Measurements from ENCODE around the gene TMEM242.
"Not testable (repeated sequence)": the region's sequence is repeated elsewhere in the genome, so short reads cannot be mapped to it uniquely, and the experiment has no call there.

Gene TMEM242

DNA sequence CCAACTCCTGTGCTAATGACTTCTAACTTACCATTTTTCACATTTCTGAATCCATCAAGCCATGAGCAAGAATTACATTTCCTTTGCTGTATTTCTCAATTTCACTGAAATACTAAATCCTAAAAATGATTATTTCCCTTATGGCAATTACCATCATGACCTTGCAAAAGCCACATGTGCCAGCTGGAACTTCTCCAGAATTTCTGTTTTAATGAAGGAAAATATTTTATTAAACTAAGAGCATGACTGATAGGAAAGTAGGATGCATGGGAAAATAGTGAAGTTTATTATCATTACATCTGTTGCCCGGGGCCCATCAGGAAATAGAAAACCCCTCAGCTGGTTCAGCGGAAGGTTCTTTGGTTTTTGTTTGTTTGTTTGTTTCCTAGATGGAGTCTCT, 14.4 kb upstream of the TMEM242 start:
- Histone ChIP-seq H3K9me3 (ENCODE audit: control insufficient read depth, insufficient read depth, low read depth, low read length) (no peaks in the 10 kb centered on the region), H3K36me3 (ENCODE audit: control insufficient read depth in 2 of 2, insufficient read depth in 1 of 2, low read length in 2 of 2) (no peaks in the 10 kb centered on the region), H3K4me3 (ENCODE audit: low read depth, low read length) (no peak overlapping the region), H3K4me1 (ENCODE audit: control insufficient read depth, insufficient read depth, low read length) (no peaks in the 10 kb centered on the region), H3K27ac (ENCODE audit: extremely low read depth, low read depth, low read length) (no peak overlapping the region)
- ChIA-PET POLR2A (no interaction called here), CTCF (interaction anchor here (0.6 to 6.0 kb wide), 5 partner anchors 13 to 379 kb away, joined by 3 to 63 read pairs (median 4); partner anchors contain the start of gene TMEM242)
- no peak for TF ChIP-seq HIC1 (tag by site-specific recombination; IDR thresholded peaks at IDR 0.05)
- TF ChIP-seq ZNF433 (tag by site-specific recombination; IDR thresholded peaks at IDR 0.05; ENCODE audit: low read depth) = no peak
- TF ChIP-seq, protein P1, sequence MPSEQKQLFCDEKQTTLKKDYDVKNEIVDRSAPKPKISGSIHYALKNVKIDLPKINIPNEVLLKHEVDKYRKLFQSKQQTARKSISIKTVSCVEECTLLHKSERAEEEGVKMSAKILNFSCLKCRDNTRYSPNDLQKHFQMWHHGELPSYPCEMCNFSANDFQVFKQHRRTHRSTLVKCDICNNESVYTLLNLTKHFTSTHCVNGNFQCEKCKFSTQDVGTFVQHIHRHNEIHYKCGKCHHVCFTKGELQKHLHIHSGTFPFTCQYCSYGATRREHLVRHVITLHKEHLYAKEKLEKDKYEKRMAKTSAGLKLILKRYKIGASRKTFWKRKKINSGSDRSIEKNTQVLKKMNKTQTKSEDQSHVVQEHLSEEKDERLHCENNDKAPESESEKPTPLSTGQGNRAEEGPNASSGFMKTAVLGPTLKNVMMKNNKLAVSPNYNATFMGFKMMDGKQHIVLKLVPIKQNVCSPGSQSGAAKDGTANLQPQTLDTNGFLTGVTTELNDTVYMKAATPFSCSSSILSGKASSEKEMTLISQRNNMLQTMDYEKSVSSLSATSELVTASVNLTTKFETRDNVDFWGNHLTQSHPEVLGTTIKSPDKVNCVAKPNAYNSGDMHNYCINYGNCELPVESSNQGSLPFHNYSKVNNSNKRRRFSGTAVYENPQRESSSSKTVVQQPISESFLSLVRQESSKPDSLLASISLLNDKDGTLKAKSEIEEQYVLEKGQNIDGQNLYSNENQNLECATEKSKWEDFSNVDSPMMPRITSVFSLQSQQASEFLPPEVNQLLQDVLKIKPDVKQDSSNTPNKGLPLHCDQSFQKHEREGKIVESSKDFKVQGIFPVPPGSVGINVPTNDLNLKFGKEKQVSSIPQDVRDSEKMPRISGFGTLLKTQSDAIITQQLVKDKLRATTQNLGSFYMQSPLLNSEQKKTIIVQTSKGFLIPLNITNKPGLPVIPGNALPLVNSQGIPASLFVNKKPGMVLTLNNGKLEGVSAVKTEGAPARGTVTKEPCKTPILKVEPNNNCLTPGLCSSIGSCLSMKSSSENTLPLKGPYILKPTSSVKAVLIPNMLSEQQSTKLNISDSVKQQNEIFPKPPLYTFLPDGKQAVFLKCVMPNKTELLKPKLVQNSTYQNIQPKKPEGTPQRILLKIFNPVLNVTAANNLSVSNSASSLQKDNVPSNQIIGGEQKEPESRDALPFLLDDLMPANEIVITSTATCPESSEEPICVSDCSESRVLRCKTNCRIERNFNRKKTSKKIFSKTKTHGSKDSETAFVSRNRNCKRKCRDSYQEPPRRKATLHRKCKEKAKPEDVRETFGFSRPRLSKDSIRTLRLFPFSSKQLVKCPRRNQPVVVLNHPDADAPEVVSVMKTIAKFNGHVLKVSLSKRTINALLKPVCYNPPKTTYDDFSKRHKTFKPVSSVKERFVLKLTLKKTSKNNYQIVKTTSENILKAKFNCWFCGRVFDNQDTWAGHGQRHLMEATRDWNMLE (tag by site-specific recombination; conservative IDR thresholded peaks at IDR 0.05; ENCODE audit: low read depth) = no peak

DNA sequence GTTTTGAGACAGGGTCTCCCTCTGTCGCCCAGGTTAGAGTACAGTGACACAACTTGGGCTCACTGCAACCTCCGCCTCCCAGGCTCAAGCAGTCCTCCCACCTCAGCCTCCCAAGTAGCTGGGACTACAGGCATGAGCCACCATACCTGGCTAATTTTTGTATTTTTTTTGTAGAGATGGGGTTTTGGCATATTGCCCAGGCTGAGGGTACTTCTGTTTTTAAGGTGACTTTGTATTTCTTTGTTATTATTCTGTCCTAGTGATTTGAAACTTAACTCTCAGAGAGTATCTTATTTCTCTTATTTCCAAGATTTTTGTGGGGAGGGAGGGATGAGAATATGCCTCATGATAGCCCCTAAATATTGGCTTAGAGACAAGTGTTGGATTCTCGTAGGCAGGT, 14.0 kb upstream of the TMEM242 start:
- H3K36me3 ChIP-seq (ENCODE audit: control insufficient read depth in 2 of 2, insufficient read depth in 1 of 2, low read length in 2 of 2); H3K4me1 ChIP-seq (ENCODE audit: control insufficient read depth, insufficient read depth, low read length); H3K9me3 ChIP-seq (ENCODE audit: control insufficient read depth, insufficient read depth, low read depth, low read length); POLR2A ChIA-PET; H3K4me3 ChIP-seq (ENCODE audit: low read depth, low read length); H3K27ac ChIP-seq (ENCODE audit: extremely low read depth, low read depth, low read length): not testable (repeated sequence)
- CTCF ChIA-PET = interaction anchor here (0.6 to 6.0 kb wide), 5 partner anchors 13 to 380 kb away, joined by 3 to 63 read pairs (median 4); partner anchors contain the start of gene TMEM242

DNA sequence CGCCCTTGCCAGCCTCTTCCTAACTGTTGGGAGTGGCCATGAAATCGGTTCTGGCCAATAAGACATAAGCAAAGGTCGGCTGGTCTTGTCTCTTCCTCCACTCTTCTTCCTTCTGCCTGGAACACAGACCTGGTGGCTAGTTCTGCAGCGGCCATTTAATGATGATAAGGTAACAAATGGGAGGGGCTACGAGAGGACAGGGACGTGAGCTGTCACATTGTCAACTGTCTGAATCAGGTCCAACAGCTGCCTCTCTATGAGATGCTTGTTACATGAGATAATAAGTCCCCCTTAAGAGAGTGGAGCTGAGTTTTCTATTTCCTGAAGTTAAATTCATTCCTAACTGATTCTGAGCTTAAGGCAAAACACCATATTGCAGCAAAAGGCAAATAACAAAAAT, 12.5 kb upstream of the TMEM242 start:
- Histone ChIP-seq H3K36me3 (ENCODE audit: control insufficient read depth in 2 of 2, insufficient read depth in 1 of 2, low read length in 2 of 2) (no peaks in the 10 kb centered on the region), H3K4me3 (ENCODE audit: low read depth, low read length) (no peak overlapping the region), H3K4me1 (ENCODE audit: control insufficient read depth, insufficient read depth, low read length) (no peaks in the 10 kb centered on the region), H3K27ac (ENCODE audit: extremely low read depth, low read depth, low read length) (no peak overlapping the region), H3K9me3 (ENCODE audit: control insufficient read depth, insufficient read depth, low read depth, low read length) (no peaks in the 10 kb centered on the region)
- ChIA-PET CTCF (interaction anchor here (1.0 to 6.0 kb wide), 7 partner anchors 9 to 59 kb away, joined by 3 to 63 read pairs (median 4); partner anchors contain the start of gene TMEM242), POLR2A (interaction anchor here (1.0 to 1.2 kb wide), 2 partner anchors 11 to 13 kb away, joined by 3 to 4 read pairs; partner anchors contain the start of gene TMEM242)
- TF ChIP-seq ZNF202 (tag by site-specific recombination; IDR thresholded peaks at IDR 0.05; ENCODE audit: borderline replicate concordance) (no peak), ZNF324 (tag by site-specific recombination; IDR thresholded peaks at IDR 0.05) (no peak), ZNF600 (tag by site-specific recombination; IDR thresholded peaks at IDR 0.05) (no peak), ZNF433 (tag by site-specific recombination; IDR thresholded peaks at IDR 0.05; ENCODE audit: low read depth) (no peak), ZNF155 (tag by site-specific recombination; IDR thresholded peaks at IDR 0.05) (no peak), ZNF521 (tag by site-specific recombination; IDR thresholded peaks at IDR 0.05) (no peak), ZNF530 (tag by site-specific recombination; IDR thresholded peaks at IDR 0.05; ENCODE audit: low read depth) (no peak), ZBTB1 (tag by site-specific recombination; IDR thresholded peaks at IDR 0.05) (no peak), ZNF776 (tag by site-specific recombination; IDR thresholded peaks at IDR 0.05; ENCODE audit: borderline replicate concordance) (no peak), ZSCAN30 (tag by site-specific recombination; IDR thresholded peaks at IDR 0.05) (no peak), ZNF10 (tag by site-specific recombination; IDR thresholded peaks at IDR 0.05) (no peak), ZNF76 (tag by site-specific recombination; IDR thresholded peaks at IDR 0.05; ENCODE audit: borderline replicate concordance, low read depth) (no peak), ZFP3 (tag by site-specific recombination; IDR thresholded peaks at IDR 0.05; ENCODE audit: low read depth) (no peak)
- TF ChIP-seq, protein P2, sequence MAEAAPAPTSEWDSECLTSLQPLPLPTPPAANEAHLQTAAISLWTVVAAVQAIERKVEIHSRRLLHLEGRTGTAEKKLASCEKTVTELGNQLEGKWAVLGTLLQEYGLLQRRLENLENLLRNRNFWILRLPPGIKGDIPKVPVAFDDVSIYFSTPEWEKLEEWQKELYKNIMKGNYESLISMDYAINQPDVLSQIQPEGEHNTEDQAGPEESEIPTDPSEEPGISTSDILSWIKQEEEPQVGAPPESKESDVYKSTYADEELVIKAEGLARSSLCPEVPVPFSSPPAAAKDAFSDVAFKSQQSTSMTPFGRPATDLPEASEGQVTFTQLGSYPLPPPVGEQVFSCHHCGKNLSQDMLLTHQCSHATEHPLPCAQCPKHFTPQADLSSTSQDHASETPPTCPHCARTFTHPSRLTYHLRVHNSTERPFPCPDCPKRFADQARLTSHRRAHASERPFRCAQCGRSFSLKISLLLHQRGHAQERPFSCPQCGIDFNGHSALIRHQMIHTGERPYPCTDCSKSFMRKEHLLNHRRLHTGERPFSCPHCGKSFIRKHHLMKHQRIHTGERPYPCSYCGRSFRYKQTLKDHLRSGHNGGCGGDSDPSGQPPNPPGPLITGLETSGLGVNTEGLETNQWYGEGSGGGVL (tag by site-specific recombination; IDR thresholded peaks at IDR 0.05) = no peak
- TF ChIP-seq, protein P3, sequence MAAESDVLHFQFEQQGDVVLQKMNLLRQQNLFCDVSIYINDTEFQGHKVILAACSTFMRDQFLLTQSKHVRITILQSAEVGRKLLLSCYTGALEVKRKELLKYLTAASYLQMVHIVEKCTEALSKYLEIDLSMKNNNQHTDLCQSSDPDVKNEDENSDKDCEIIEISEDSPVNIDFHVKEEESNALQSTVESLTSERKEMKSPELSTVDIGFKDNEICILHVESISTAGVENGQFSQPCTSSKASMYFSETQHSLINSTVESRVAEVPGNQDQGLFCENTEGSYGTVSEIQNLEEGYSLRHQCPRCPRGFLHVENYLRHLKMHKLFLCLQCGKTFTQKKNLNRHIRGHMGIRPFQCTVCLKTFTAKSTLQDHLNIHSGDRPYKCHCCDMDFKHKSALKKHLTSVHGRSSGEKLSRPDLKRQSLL (tag by site-specific recombination; IDR thresholded peaks at IDR 0.05) = no peak
